Kidney epithelial cell (primary cell): Measurements from ENCODE around the gene LTBP1. TPM values are rescaled to one million over a fixed set of nuclear protein-coding genes. Genes with fewer than 3 reads are reported as not detected.

ENCODE experiments used
- DNase-seq: peaks from one replicate; pipeline ENCODE4 v3.0.0-alpha.2; 2010; ENCODE audit warnings: low read depth
- H3K27me3 ChIP-seq: 2 replicates; pipeline ENCODE4 v1.6.0; 2011; ENCODE audit warnings: low read length; ENCODE audit not compliant: control insufficient read depth, insufficient read depth
- H3K36me3 ChIP-seq: 2 replicates; pipeline ENCODE4 v1.5.1; 2011; ENCODE audit warnings: low read length; ENCODE audit not compliant: control insufficient read depth, insufficient read depth
- H3K4me3 ChIP-seq: 2 replicates; pipeline ENCODE4 v1.5.1; 2011; ENCODE audit warnings: low read depth, mild to moderate bottlenecking, control low read depth, low read length
- CTCF ChIP-seq: IDR thresholded peaks from 2 replicates; pipeline ENCODE4 v1.5.1; 2011; ENCODE audit warnings: mild to moderate bottlenecking, moderate library complexity, low read length, control low read depth, inconsistent platforms; ENCODE audit not compliant: insufficient read depth, poor library complexity, severe bottlenecking
- total RNA-seq: library from RNA; depleted of rRNA; stranded (reverse); fragments of >200 nt; gene quantifications from 2 replicates; pipeline ENCODE4 v1.2.3, GENCODE V29; 2015

Gene LTBP1
- total RNA-seq, 1 donor from 2014 or later: 39.3 TPM

DNA sequence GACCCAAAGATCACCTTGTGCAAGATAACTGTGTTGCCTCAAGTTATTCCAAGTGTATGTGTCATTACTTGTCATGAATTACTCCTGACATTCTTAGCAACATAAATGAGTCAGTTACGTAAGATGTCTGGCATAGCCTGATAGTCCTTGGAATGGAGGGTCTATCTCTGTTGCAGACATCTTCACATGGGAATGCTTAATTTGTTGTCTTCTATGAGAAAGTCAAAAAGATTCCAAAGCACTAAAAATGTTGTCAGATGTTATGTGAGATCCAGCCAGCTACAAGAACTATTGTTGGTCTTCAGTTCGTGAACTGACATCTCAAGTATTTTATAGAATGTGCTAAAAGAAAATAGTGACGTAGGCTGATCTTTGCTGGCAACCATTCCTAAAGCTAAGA, 351.5 kb downstream of the LTBP1 start:
- H3K4me3 ChIP-seq: no peak overlapping the region
- H3K36me3 ChIP-seq: no peaks in the 10 kb centered on the region
- no peak for DNase-seq
- H3K27me3 ChIP-seq: no peaks in the 10 kb centered on the region
- TF ChIP-seq CTCF: no peak

GRCh38 chr2:33301355-33301754, 354.6 kb downstream of the LTBP1 start:
- Histone ChIP-seq H3K4me3 (no peak overlapping the region), H3K27me3 (no peaks in the 10 kb centered on the region), H3K36me3 (no peaks in the 10 kb centered on the region)
- no peak for TF ChIP-seq CTCF
- DNase-seq: no peak

GRCh38 chr2:33302348-33302747, 355.6 kb downstream of the LTBP1 start:
- Histone ChIP-seq H3K36me3 (no peaks in the 10 kb centered on the region), H3K4me3 (no peak overlapping the region), H3K27me3 (no peaks in the 10 kb centered on the region)
- DNase-seq: no peak
- TF ChIP-seq CTCF: no peak

- DNase-seq: no peak
- H3K27me3 ChIP-seq: no peaks in the 10 kb centered on the region
- no peak overlapping the region for H3K4me3 ChIP-seq
- no peak for TF ChIP-seq CTCF
- H3K36me3 ChIP-seq: no peaks in the 10 kb centered on the region
Observed at GRCh38 chr2:33304032-33304864, 357.5 kb downstream of the LTBP1 start.

- no peaks in the 10 kb centered on the region for H3K27me3 ChIP-seq
- TF ChIP-seq CTCF: no peak
- DNase-seq: no peak
- no peaks in the 10 kb centered on the region for H3K36me3 ChIP-seq
- no peak overlapping the region for H3K4me3 ChIP-seq
Observed at GRCh38 chr2:33307659-33308270, 361.0 kb downstream of the LTBP1 start.
